HCT116 (cell line): ENCODE data around the gene NOL4L. TPM values are rescaled to one million over a fixed set of nuclear protein-coding genes. Genes with fewer than 3 reads are reported as not detected.

Experiments used
- ATAC-seq: fragments of 200-7000 bp; cut with Tn5 transposase; 2 replicates; pipeline ENCODE4 v1.9.1; 2020; ENCODE audit warnings: mild to moderate bottlenecking, moderate library complexity
- BruUV-seq: library from RNA; stranded (reverse); fragments of 400-500 nt; replicated peaks from 2 replicates; lab custom pipeline; 2021; lab: Mats Ljungman, UMichigan
- CTCF ChIA-PET: fragments of 300-600 bp; sonication (Branson Sonifier 250); formaldehyde crosslinking; loops from one replicate; lab custom pipeline; 2021; ENCODE audit warnings: antibody characterized with exemption; lab: Charles Lee
- POLR2A ChIA-PET: fragments of 300-600, 350-600 bp; sonication (Branson Sonifier 250); formaldehyde crosslinking; loops from one replicate; lab custom pipeline; 2021; ENCODE audit warnings: antibody characterized with exemption; lab: Charles Lee
- RAD21 ChIA-PET, 2 experiments: fragments of 300-600 bp; sonication (Branson Sonifier 250); formaldehyde crosslinking; loops; one replicate each; lab custom pipeline; 2023; ENCODE audit warnings: low total read pairs in 2 of 2; ENCODE audit not compliant: uncharacterized antibody in 2 of 2, unreplicated experiment in 2 of 2, low non-redundant PET in 1 of 2; lab: Charles Lee
- DNase-seq: peaks from one replicate; pipeline ENCODE4 v3.0.0-alpha.2; 2010; ENCODE audit warnings: low read depth, low spot score
- H2AFZ ChIP-seq: fragments of 200-600 bp; shearing (Covaris generic), sonication (generic); 2 replicates; pipeline ENCODE4 v1.6.1; 2017; ENCODE audit warnings: low read depth, mixed run types, mixed read lengths, antibody characterized with exemption, low read length; ENCODE audit not compliant: poor library complexity, severe bottlenecking
- H3K27ac ChIP-seq: 2 replicates; pipeline ENCODE4 v1.5.1; 2012; ENCODE audit warnings: low read depth, low read length
- H3K27me3 ChIP-seq: fragments of 200-600 bp; sonication (generic); 2 replicates; pipeline ENCODE4 v1.6.1; 2016; ENCODE audit warnings: mixed run types, low read length, mixed read lengths; ENCODE audit not compliant: insufficient read depth
- H3K36me3 ChIP-seq, 2 experiments: fragments of 200-500 bp in 1 of 2; fragments of 200-600 bp in 1 of 2; sonication (Bioruptor generic) in 1 of 2; sonication (generic) in 1 of 2; 2 replicates each; pipeline versions ENCODE4 v1.5.1 to v1.6.1; 2014 to 2016; ENCODE audit warnings: low read length in 2 of 2, inconsistent platforms in 1 of 2, mixed read lengths in 1 of 2, mixed run types in 1 of 2; ENCODE audit not compliant: insufficient read depth in 2 of 2, control insufficient read depth in 1 of 2
- H3K4me1 ChIP-seq, 2 experiments: fragments of 200-600 bp in 1 of 2; sonication (generic) in 1 of 2; 2 replicates each; pipeline versions ENCODE4 v1.5.1 to v1.6.1; 2012 to 2017; ENCODE audit warnings: low read length in 2 of 2, inconsistent platforms in 1 of 2, mild to moderate bottlenecking in 1 of 2, mixed read lengths in 1 of 2, mixed run types in 1 of 2, moderate library complexity in 1 of 2; ENCODE audit not compliant: insufficient read depth in 2 of 2, control insufficient read depth in 1 of 2
- H3K4me2 ChIP-seq: fragments of 200-600 bp; sonication (generic); 2 replicates; pipeline ENCODE4 v1.6.1; 2017; ENCODE audit warnings: mixed run types, low read length, mixed read lengths
- H3K4me3 ChIP-seq, 2 experiments: fragments of 200-600 bp in 1 of 2; sonication (generic) in 1 of 2; replicated peaks in 1 of 2; 2 replicates each; pipeline ENCODE4 v1.5.1; 2011 to 2016; ENCODE audit warnings: low read length in 2 of 2, control low read depth in 1 of 2, low read depth in 1 of 2, mild to moderate bottlenecking in 1 of 2, mixed read lengths in 1 of 2, mixed run types in 1 of 2
- H3K79me2 ChIP-seq: fragments of 200-600 bp; sonication (generic); 2 replicates; pipeline ENCODE4 v1.6.1; 2017; ENCODE audit warnings: mild to moderate bottlenecking, mixed run types, low read length, moderate library complexity, mixed read lengths; ENCODE audit not compliant: insufficient read depth
- H3K9ac ChIP-seq: fragments of 200-600 bp; sonication (generic); 2 replicates; pipeline ENCODE4 v1.6.1; 2016; ENCODE audit warnings: low read length, mixed read lengths
- H3K9me2 ChIP-seq: fragments of 200-600 bp; sonication (generic), shearing (Covaris generic); 2 replicates; pipeline ENCODE4 v1.6.1; 2017; ENCODE audit warnings: mixed run types, mild to moderate bottlenecking, moderate library complexity; ENCODE audit not compliant: insufficient read depth
- H3K9me3 ChIP-seq, 2 experiments: fragments of 200-500 bp in 1 of 2; fragments of 200-600 bp in 1 of 2; sonication (Bioruptor generic) in 1 of 2; sonication (generic) in 1 of 2; 2 replicates each; pipeline ENCODE4 v1.6.1; 2014 to 2017; ENCODE audit warnings: low read length in 2 of 2, mixed read lengths in 2 of 2, inconsistent platforms in 1 of 2, low read depth in 1 of 2, mild to moderate bottlenecking in 1 of 2, mixed run types in 1 of 2, moderate library complexity in 1 of 2; ENCODE audit not compliant: control insufficient read depth in 1 of 2, insufficient read depth in 1 of 2
- H4K20me1 ChIP-seq: fragments of 200-600 bp; sonication (generic), shearing (Covaris generic); 2 replicates; pipeline ENCODE4 v1.6.1; 2017; ENCODE audit warnings: mixed run types, mild to moderate bottlenecking, moderate library complexity; ENCODE audit not compliant: insufficient read depth
- ATF3 ChIP-seq: IDR thresholded peaks from 2 replicates; pipeline ENCODE4 v1.6.1; 2012
- CTCF ChIP-seq, 3 experiments: fragments of 200-600 bp in 1 of 3; sonication (generic) in 1 of 3; IDR thresholded peaks in 2 of 3; conservative IDR thresholded peaks in 1 of 3; 2 replicates each; pipeline ENCODE4 v1.5.1; 2012 to 2017; ENCODE audit warnings: low read depth in 2 of 3, low read length in 2 of 3, antibody characterized with exemption in 1 of 3, borderline replicate concordance in 1 of 3, control low read depth in 1 of 3, mild to moderate bottlenecking in 1 of 3, mixed read lengths in 1 of 3, mixed run types in 1 of 3, moderate library complexity in 1 of 3; ENCODE audit not compliant: insufficient read depth in 1 of 3
- EZH2phosphoT487 ChIP-seq: fragments of 200-600 bp; IDR thresholded peaks from 2 replicates; pipeline ENCODE4 v1.6.1; 2018; ENCODE audit warnings: antibody characterized with exemption, borderline replicate concordance
- JUND ChIP-seq: IDR thresholded peaks from 2 replicates; pipeline ENCODE4 v1.6.1; 2012
- POLR2AphosphoS5 ChIP-seq: IDR thresholded peaks from 2 replicates; pipeline ENCODE4 v1.6.1; 2011; ENCODE audit warnings: mild to moderate bottlenecking, low read depth, low read length, moderate library complexity
- REST ChIP-seq: IDR thresholded peaks from 2 replicates; pipeline ENCODE4 v1.6.1; 2012; ENCODE audit warnings: low read depth
- SP1 ChIP-seq: IDR thresholded peaks from 2 replicates; pipeline ENCODE4 v1.6.1; 2012; ENCODE audit warnings: low read depth
- SRF ChIP-seq: IDR thresholded peaks from 2 replicates; pipeline ENCODE4 v1.6.1; 2012; ENCODE audit warnings: low read depth
- ZBTB33 ChIP-seq: IDR thresholded peaks from 2 replicates; pipeline ENCODE4 v1.6.1; 2011; ENCODE audit warnings: mild to moderate bottlenecking, low read length, moderate library complexity; ENCODE audit not compliant: insufficient replicate concordance; ENCODE audit errors: extremely low read depth
- intact Hi-C: fragments of 100-400 bp; cut with micrococcal nuclease; formaldehyde crosslinking; loops from 2 replicates; pipeline ENCODE4 v1.10.0; 2022
- total RNA-seq: library from RNA; stranded (reverse); gene quantifications from one replicate; pipeline ENCODE4 v1.2.1, GENCODE V29; 2021; ENCODE audit not compliant: unreplicated experiment

The NOL4L gene
- total RNA-seq, 1 experiment from 2014 or later: 5.9 TPM

GRCh38 chr20:32599783-32600340 is 14.7 kb upstream of the NOL4L start:
- Histone ChIP-seq H3K36me3 (no peaks in the 10 kb centered on the region), H3K27ac (no peak overlapping the region), H3K4me1 (no peaks in the 10 kb centered on the region), H3K27me3 (no peaks in the 10 kb centered on the region)
- ATAC-seq: no peak
- intact Hi-C loops: no loop called here
- TF ChIP-seq EZH2phosphoT487 (no peak), REST (no peak), POLR2AphosphoS5 (no peak), SP1 (no peak), JUND (no peak), ZBTB33 (no peak), ATF3 (no peak), SRF (no peak), CTCF (IDR thresholded peaks at IDR 0.05 in 2 of 3, conservative IDR thresholded peaks at IDR 0.05 in 1 of 3; ENCODE audit: borderline replicate concordance in 1 of 3, insufficient read depth in 1 of 3, low read depth in 2 of 3, low read length in 2 of 3) (no peak)
- TF ChIP-seq, all 23 proteins: peak for 0
- no peak overlapping the region for H3K4me3 ChIP-seq
- H3K9me3 ChIP-seq: no peaks in the 10 kb centered on the region
- H3K9me2 ChIP-seq: no peaks in the 10 kb centered on the region
- ChIA-PET POLR2A (no interaction called here), RAD21 (no interaction called here), CTCF (no interaction called here)
- H3K9ac ChIP-seq: no peak overlapping the region
- no peaks in the 10 kb centered on the region for H3K79me2 ChIP-seq
- H2AFZ ChIP-seq: no peak overlapping the region
- BruUV-seq: no TSS peak
- H3K4me2 ChIP-seq: no peak overlapping the region
- DNase-seq: no peak
- no peaks in the 10 kb centered on the region for H4K20me1 ChIP-seq
